HG02759 (cell line): ENCODE data around the gene SCAF4.

Source experiments
- ATAC-seq: cut with Tn5 transposase; IDR thresholded peaks from one replicate; pipeline ENCODE4 v1.9.1; 2021; ENCODE audit warnings: mild to moderate bottlenecking, moderate library complexity; ENCODE audit not compliant: unreplicated experiment

SCAF4 gene

GRCh38 chr21:31713973-31714740, 17.8 kb downstream of the SCAF4 start:
- peak; percentile 65 for ATAC-seq

- ATAC-seq, result no peak
These were observed 18.8 kb downstream of the SCAF4 start for GRCh38 chr21:31713115-31713514.

- no peak for ATAC-seq
These were observed 20.1 kb downstream of the SCAF4 start for GRCh38 chr21:31711745-31712285.

- no peak for ATAC-seq
These were observed 20.6 kb downstream of the SCAF4 start for GRCh38 chr21:31711326-31711725.

- ATAC-seq, result no peak
These were observed 21.3 kb downstream of the SCAF4 start for GRCh38 chr21:31710586-31710985.

- ATAC-seq, result no peak
These were observed 23.4 kb downstream of the SCAF4 start for GRCh38 chr21:31708541-31708940.

- ATAC-seq, result no peak
These were observed 24.4 kb downstream of the SCAF4 start for GRCh38 chr21:31707499-31707898.

- no peak for ATAC-seq
These were observed 25.4 kb downstream of the SCAF4 start for GRCh38 chr21:31706562-31706961.

GRCh38 chr21:31700040-31700439, 31.9 kb downstream of the SCAF4 start:
- ATAC-seq, result no peak

- no peak for ATAC-seq
These were observed 33.5 kb downstream of the SCAF4 start for GRCh38 chr21:31698461-31698860.

- ATAC-seq, result no peak
These were observed 35.5 kb downstream of the SCAF4 start for GRCh38 chr21:31696424-31696823.

GRCh38 chr21:31693222-31693621, 38.7 kb downstream of the SCAF4 start:
- ATAC-seq, result no peak

- no peak for ATAC-seq
These were observed 43.1 kb downstream of the SCAF4 start for GRCh38 chr21:31688603-31689368.

- no peak for ATAC-seq
These were observed 44.8 kb downstream of the SCAF4 start for GRCh38 chr21:31687108-31687507.

GRCh38 chr21:31686272-31686915, 45.5 kb downstream of the SCAF4 start:
- no peak for ATAC-seq

- ATAC-seq, result no peak
These were observed 47.0 kb downstream of the SCAF4 start for GRCh38 chr21:31684918-31685317.

- no peak for ATAC-seq
These were observed 48.9 kb downstream of the SCAF4 start for GRCh38 chr21:31683029-31683428.

GRCh38 chr21:31682620-31683019, 49.3 kb downstream of the SCAF4 start:
- no peak for ATAC-seq

- no peak for ATAC-seq
These were observed 53.4 kb downstream of the SCAF4 start for GRCh38 chr21:31678478-31678877.

- no peak for ATAC-seq
These were observed 54.9 kb downstream of the SCAF4 start for GRCh38 chr21:31677047-31677446.

- no peak for ATAC-seq
These were observed 56.0 kb downstream of the SCAF4 start for GRCh38 chr21:31675960-31676359.
